Tibial artery (tissue), 4 donors: ENCODE data around the gene SLC2A5.

Experiments
- DNase-seq, 2 donors: peaks; one replicate each; pipeline ENCODE4 v3.0.0-alpha.2; 2019
- H3K27ac ChIP-seq, 2 donors: fragments of 200-600 bp; sonication (generic) in 1 of 2; 1 replicate in 1 of 2; 2 replicates in 1 of 2; pipeline ENCODE4 v1.5.1; 2018 to 2019; ENCODE audit warnings: mild to moderate bottlenecking in 1 of 2
- H3K27me3 ChIP-seq, 2 donors: fragments of 200-600 bp; sonication (generic) in 1 of 2; one replicate each; pipeline versions ENCODE4 v1.5.1 to v1.6.0; 2016 to 2019
- H3K36me3 ChIP-seq, 3 donors: fragments of 200-600 bp; sonication (generic) in 2 of 3; one replicate each; pipeline ENCODE4 v1.5.1; 2016 to 2019; ENCODE audit warnings: mild to moderate bottlenecking in 2 of 3
- H3K4me1 ChIP-seq, 4 donors: fragments of 200-600 bp; sonication (generic) in 2 of 4; 1 replicate in 3 of 4; 2 replicates in 1 of 4; pipeline ENCODE4 v1.5.1; 2016 to 2019
- H3K4me3 ChIP-seq, 2 donors: fragments of 200-600 bp; sonication (generic) in 1 of 2; 1 replicate in 1 of 2; 2 replicates in 1 of 2; pipeline ENCODE4 v1.5.1; 2018 to 2019; ENCODE audit warnings: mild to moderate bottlenecking in 2 of 2
- H3K9me3 ChIP-seq, 3 donors: fragments of 200-600 bp; sonication (generic) in 1 of 3; one replicate each; pipeline ENCODE4 v1.5.1; 2016 to 2019
- intact Hi-C: fragments of 100-400 bp; cut with DNase I; formaldehyde crosslinking; loops from one replicate; pipeline ENCODE4 v1.15.0; 2023; ENCODE audit warnings: low total_unique reads
- TF ChIP-seq, protein P1 (sequence below), 2 experiments: fragments of 200-600 bp in 1 of 2; fragments of 450-650 bp in 1 of 2; IDR thresholded peaks; one replicate each; pipeline ENCODE4 v1.5.1; 2017 to 2019; ENCODE audit warnings: antibody characterized with exemption in 2 of 2, mild to moderate bottlenecking in 1 of 2, moderate library complexity in 1 of 2

Gene SLC2A5

GRCh38 chr1:9111357-9111691 lies 41.9 kb upstream of the SLC2A5 start:
- TF ChIP-seq, protein P1, sequence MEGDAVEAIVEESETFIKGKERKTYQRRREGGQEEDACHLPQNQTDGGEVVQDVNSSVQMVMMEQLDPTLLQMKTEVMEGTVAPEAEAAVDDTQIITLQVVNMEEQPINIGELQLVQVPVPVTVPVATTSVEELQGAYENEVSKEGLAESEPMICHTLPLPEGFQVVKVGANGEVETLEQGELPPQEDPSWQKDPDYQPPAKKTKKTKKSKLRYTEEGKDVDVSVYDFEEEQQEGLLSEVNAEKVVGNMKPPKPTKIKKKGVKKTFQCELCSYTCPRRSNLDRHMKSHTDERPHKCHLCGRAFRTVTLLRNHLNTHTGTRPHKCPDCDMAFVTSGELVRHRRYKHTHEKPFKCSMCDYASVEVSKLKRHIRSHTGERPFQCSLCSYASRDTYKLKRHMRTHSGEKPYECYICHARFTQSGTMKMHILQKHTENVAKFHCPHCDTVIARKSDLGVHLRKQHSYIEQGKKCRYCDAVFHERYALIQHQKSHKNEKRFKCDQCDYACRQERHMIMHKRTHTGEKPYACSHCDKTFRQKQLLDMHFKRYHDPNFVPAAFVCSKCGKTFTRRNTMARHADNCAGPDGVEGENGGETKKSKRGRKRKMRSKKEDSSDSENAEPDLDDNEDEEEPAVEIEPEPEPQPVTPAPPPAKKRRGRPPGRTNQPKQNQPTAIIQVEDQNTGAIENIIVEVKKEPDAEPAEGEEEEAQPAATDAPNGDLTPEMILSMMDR (IDR thresholded peaks at IDR 0.05), result no peak
- DNase-seq, result no peak
- H3K4me3 ChIP-seq, result no peak overlapping the region
- peaks cover 0 to 6% (median 0%) of the 10 kb centered on the region in 4 donors for H3K4me1 ChIP-seq
- H3K27ac ChIP-seq, result no peak overlapping the region
- intact Hi-C loops, result loop anchor here (2.0 kb wide), 1 partner anchor 83 kb away; no protein-coding TSS in a partner anchor
- no peaks in the 10 kb centered on the region for H3K9me3 ChIP-seq
- H3K27me3 ChIP-seq, result no peaks in the 10 kb centered on the region
- H3K36me3 ChIP-seq, result peaks cover 0 to 29% (median 4%) of the 10 kb centered on the region in 3 donors

DNA sequence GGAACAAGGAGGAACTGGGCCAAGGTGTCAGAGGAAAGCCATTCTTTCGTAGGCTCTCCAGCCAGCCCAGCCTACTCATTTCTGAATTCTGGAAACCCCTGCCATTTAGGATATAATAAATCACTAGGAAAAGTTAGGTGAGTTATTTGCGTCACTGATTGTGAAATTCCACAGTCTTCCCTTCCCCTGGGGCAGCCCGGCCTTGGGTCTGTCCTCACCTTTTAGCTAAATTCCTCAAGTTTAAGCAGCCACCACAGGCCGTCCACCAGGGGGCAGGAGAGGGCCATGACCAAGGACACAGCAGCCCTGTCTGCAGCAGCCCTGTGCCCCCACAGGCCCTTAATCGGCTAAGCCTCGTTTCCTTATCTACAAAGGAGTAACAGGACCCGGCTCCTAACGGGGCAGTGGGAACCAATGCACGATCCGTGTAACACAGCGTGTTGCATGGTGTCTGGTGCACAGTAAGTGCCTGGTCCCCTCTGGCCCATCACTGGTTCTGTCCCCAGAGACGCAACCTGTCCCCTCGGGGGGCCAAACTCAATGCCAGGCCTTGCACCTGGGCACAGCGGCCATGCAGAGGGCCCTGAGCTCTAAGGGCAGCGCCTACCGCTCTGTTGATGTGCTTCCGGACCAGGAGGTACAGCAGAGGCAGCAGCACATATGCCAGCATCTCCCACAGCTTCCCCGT lies 41.4 kb upstream of the SLC2A5 start:
- intact Hi-C loops, result loop anchor here (2.0 kb wide), 1 partner anchor 84 kb away; no protein-coding TSS in a partner anchor
- Histone ChIP-seq H3K9me3 (no peaks in the 10 kb centered on the region), H3K4me1 (peaks cover 0 to 6% (median 0%) of the 10 kb centered on the region in 4 donors), H3K36me3 (peaks cover 0 to 29% (median 4%) of the 10 kb centered on the region in 3 donors), H3K4me3 (no peak overlapping the region), H3K27ac (no peak overlapping the region), H3K27me3 (no peaks in the 10 kb centered on the region)
- TF ChIP-seq, protein P1 (IDR thresholded peaks at IDR 0.05), result peak; percentile 86 to 89
- peak; percentile 88 to 91 for DNase-seq

DNA sequence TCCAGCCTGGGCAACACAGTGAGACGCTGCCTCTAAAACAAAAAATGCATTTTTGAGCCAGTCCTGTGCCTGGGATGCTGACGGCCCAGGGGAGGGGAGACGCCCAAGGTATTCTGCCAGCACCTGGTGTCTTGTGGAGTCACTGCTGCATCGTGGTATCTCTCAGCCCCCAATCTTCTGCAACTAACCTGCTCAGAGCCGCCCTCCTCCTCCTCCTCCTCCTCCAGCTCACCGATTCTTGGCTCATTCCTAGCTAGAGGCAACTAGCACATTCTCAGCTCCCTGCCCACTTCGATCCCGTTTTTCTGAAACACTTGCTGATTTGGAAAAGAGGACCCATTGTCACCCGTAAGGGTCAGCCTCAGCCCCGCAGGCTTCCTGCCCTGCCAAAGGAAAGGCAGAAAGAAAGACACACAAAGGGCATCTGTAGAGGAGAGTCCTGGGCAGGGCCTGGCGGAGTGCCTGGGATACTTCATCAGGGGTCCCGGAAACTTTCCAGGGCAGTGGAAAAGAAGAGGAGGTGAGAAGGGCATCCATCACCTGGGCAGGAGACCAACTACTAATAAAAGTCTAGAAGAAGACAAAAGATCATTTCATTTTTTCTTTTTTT lies 38.7 kb upstream of the SLC2A5 start:
- intact Hi-C loops, result loop anchor here (5.0 kb wide), 1 partner anchor 374 kb away; no protein-coding TSS in a partner anchor
- Histone ChIP-seq H3K4me1 (peaks cover 0 to 6% (median 0%) of the 10 kb centered on the region in 4 donors), H3K27ac (no peak overlapping the region), H3K4me3 (no peak overlapping the region), H3K36me3 (peaks cover 11 to 54% (median 27%) of the 10 kb centered on the region in 3 donors), H3K9me3 (no peaks in the 10 kb centered on the region), H3K27me3 (no peaks in the 10 kb centered on the region)
- TF ChIP-seq, protein P1 (IDR thresholded peaks at IDR 0.05), result no peak
- DNase-seq, result no peak

DNA sequence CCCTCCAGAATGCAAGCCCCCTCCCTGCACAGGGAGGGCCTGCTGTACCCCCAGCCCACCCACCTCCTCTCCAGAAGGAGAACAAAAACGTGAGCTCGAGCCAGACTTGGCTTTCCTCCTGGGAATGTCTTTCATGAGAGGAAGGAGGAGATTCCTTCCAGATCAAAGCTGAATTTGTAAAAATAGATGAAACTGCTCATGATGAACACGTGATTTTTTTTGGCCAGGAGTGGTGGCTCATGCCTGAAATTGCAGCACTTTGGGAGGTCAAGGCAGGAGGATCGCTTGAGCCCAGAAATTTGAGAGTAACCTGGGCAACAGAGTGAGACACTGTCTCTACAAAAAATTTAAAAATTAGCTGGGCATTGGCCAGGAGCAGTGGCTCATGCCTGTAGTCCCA lies 37.7 kb upstream of the SLC2A5 start:
- no peak for DNase-seq
- Histone ChIP-seq H3K27me3 (no peaks in the 10 kb centered on the region), H3K4me3 (no peak overlapping the region), H3K27ac (no peak overlapping the region), H3K4me1 (peaks cover 0 to 6% (median 0%) of the 10 kb centered on the region in 4 donors), H3K36me3 (peaks cover 11 to 58% (median 27%) of the 10 kb centered on the region in 3 donors), H3K9me3 (no peaks in the 10 kb centered on the region)
- intact Hi-C loops, result loop anchor here (5.0 kb wide), 1 partner anchor 375 kb away; no protein-coding TSS in a partner anchor
- TF ChIP-seq, protein P1 (IDR thresholded peaks at IDR 0.05), result no peak

- peaks cover 0 to 6% (median 0%) of the 10 kb centered on the region in 4 donors for H3K4me1 ChIP-seq
- H3K27ac ChIP-seq, result no peak overlapping the region
- no peak overlapping the region for H3K4me3 ChIP-seq
- no peaks in the 10 kb centered on the region for H3K9me3 ChIP-seq
- intact Hi-C loops, result loop anchor here (5.0 kb wide), 1 partner anchor 376 kb away; no protein-coding TSS in a partner anchor
- TF ChIP-seq, protein P1 (IDR thresholded peaks at IDR 0.05), result no peak
- DNase-seq, result no peak
- no peaks in the 10 kb centered on the region for H3K27me3 ChIP-seq
- peaks cover 11 to 58% (median 27%) of the 10 kb centered on the region in 3 donors for H3K36me3 ChIP-seq
These were observed 36.9 kb upstream of the SLC2A5 start for GRCh38 chr1:9106286-9106685.
